Esophagus squamous epithelium (tissue), 4 donors: ENCODE data around the gene ATRAID.

Experiments used
- POLR2A ChIP-seq, 4 donors: fragments of 450-650 bp; IDR thresholded peaks; one replicate each; pipeline ENCODE4 v1.6.1; 2017; ENCODE audit warnings: antibody characterized with exemption in 4 of 4, mild to moderate bottlenecking in 4 of 4, moderate library complexity in 3 of 4
- TF ChIP-seq, protein P1 (sequence below), 6 experiments: fragments of 450-650 bp in 4 of 6; fragments of 200-600 bp in 2 of 6; sonication (generic) in 2 of 6; IDR thresholded peaks; one replicate each; pipeline ENCODE4 v1.5.1; 2016 to 2019; ENCODE audit warnings: antibody characterized with exemption in 6 of 6, mild to moderate bottlenecking in 4 of 6, moderate library complexity in 4 of 6

GRCh38 chr2:27202854-27203253, 9.0 kb upstream of the ATRAID start:
- TF ChIP-seq, protein P1, sequence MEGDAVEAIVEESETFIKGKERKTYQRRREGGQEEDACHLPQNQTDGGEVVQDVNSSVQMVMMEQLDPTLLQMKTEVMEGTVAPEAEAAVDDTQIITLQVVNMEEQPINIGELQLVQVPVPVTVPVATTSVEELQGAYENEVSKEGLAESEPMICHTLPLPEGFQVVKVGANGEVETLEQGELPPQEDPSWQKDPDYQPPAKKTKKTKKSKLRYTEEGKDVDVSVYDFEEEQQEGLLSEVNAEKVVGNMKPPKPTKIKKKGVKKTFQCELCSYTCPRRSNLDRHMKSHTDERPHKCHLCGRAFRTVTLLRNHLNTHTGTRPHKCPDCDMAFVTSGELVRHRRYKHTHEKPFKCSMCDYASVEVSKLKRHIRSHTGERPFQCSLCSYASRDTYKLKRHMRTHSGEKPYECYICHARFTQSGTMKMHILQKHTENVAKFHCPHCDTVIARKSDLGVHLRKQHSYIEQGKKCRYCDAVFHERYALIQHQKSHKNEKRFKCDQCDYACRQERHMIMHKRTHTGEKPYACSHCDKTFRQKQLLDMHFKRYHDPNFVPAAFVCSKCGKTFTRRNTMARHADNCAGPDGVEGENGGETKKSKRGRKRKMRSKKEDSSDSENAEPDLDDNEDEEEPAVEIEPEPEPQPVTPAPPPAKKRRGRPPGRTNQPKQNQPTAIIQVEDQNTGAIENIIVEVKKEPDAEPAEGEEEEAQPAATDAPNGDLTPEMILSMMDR (IDR thresholded peaks at IDR 0.05), result no peak
- no peak for TF ChIP-seq POLR2A (IDR thresholded peaks at IDR 0.05)
